PC-3 (cell line): ENCODE data around the gene VWA3B. TPM values are rescaled to one million over a fixed set of nuclear protein-coding genes. Genes with fewer than 3 reads are reported as not detected.

Experiments used
- ATAC-seq: fragments of 200-7000 bp; cut with Tn5 transposase; 2 replicates; pipeline ENCODE4 v1.9.1; 2020; ENCODE audit warnings: mild to moderate bottlenecking, moderate library complexity
- BruUV-seq: library from RNA; stranded (reverse); fragments of 400-500 nt; replicated peaks from 2 replicates; lab custom pipeline; 2021; lab: Mats Ljungman, UMichigan
- CTCF ChIA-PET: fragments of 300-600 bp; sonication (Branson Sonifier 250); formaldehyde crosslinking; loops from one replicate; lab custom pipeline; 2022; ENCODE audit warnings: antibody characterized with exemption; lab: Charles Lee
- POLR2A ChIA-PET: fragments of 300-600 bp; sonication (Branson Sonifier 250); formaldehyde crosslinking; loops from one replicate; lab custom pipeline; 2022; ENCODE audit warnings: antibody characterized with exemption; ENCODE audit not compliant: unreplicated experiment; lab: Charles Lee
- DNase-seq: peaks from one replicate; pipeline ENCODE4 v3.0.0-alpha.2; 2015
- H2AFZ ChIP-seq: fragments of 300-600 bp; sonication (generic); 2 replicates; pipeline ENCODE4 v1.6.0; 2016; ENCODE audit warnings: antibody characterized with exemption, low read length
- H3F3A ChIP-seq: fragments of 300-600 bp; sonication (generic); one replicate; pipeline ENCODE4 v1.6.0; 2017; ENCODE audit warnings: antibody characterized with exemption, low read length, control low read depth, mild to moderate bottlenecking; ENCODE audit not compliant: unreplicated experiment
- H3K27ac ChIP-seq: fragments of 300-600 bp; sonication (generic); 2 replicates; pipeline ENCODE4 v1.5.1; 2016; ENCODE audit warnings: mild to moderate bottlenecking, low read length
- H3K27me3 ChIP-seq: fragments of 300-600 bp; sonication (generic); 2 replicates; pipeline ENCODE4 v1.6.1; 2016; ENCODE audit warnings: low read length, mixed read lengths
- H3K36me3 ChIP-seq: fragments of 300-600 bp; sonication (generic); 2 replicates; pipeline ENCODE4 v1.6.1; 2016; ENCODE audit warnings: low read depth, mixed run types, low read length, mixed read lengths
- H3K4me1 ChIP-seq: fragments of 300-600 bp; sonication (generic); 2 replicates; pipeline ENCODE4 v1.5.1; 2016; ENCODE audit warnings: low read length; ENCODE audit not compliant: insufficient read depth
- H3K4me2 ChIP-seq: fragments of 300-600 bp; sonication (generic); 2 replicates; pipeline ENCODE4 v1.6.0; 2016; ENCODE audit warnings: low read length
- H3K4me3 ChIP-seq: fragments of 300-600 bp; sonication (generic); 2 replicates; pipeline ENCODE4 v1.5.1; 2016; ENCODE audit warnings: mild to moderate bottlenecking, low read length, mixed read lengths
- H3K79me2 ChIP-seq: fragments of 300-600 bp; sonication (generic); 2 replicates; pipeline ENCODE4 v1.6.1; 2017; ENCODE audit warnings: low read length, mixed read lengths
- H3K9ac ChIP-seq: fragments of 300-600 bp; sonication (generic); 2 replicates; pipeline ENCODE4 v1.6.0; 2016; ENCODE audit warnings: mild to moderate bottlenecking, low read length
- H3K9me2 ChIP-seq: fragments of 300-600 bp; sonication (generic); replicated peaks from 2 replicates; pipeline ENCODE4 v1.6.1; 2016; ENCODE audit warnings: mixed run types, low read length, mixed read lengths
- H3K9me3 ChIP-seq: fragments of 300-600 bp; sonication (generic); 2 replicates; pipeline ENCODE4 v1.6.1; 2016; ENCODE audit warnings: low read length, mixed read lengths
- H4K20me1 ChIP-seq: fragments of 300-600 bp; sonication (generic); 2 replicates; pipeline ENCODE4 v1.6.1; 2016; ENCODE audit warnings: low read length, mixed read lengths
- EZH2 ChIP-seq: fragments of 300-600 bp; sonication (generic); IDR thresholded peaks from one replicate; pipeline ENCODE4 v1.6.1; 2017; ENCODE audit warnings: antibody characterized with exemption, mild to moderate bottlenecking, low read length; ENCODE audit not compliant: unreplicated experiment
- EZH2phosphoT487 ChIP-seq: fragments of 300-600 bp; sonication (generic); IDR thresholded peaks from 2 replicates; pipeline ENCODE4 v1.6.1; 2018; ENCODE audit warnings: mild to moderate bottlenecking, antibody characterized with exemption, low read length, borderline replicate concordance
- intact Hi-C: fragments of 100-400 bp; cut with micrococcal nuclease; formaldehyde crosslinking; loops from 2 replicates; pipeline ENCODE4 v1.9.0; 2023
- total RNA-seq: library from RNA; depleted of rRNA; stranded (reverse); fragments of >200 nt; gene quantifications from 2 replicates; pipeline ENCODE4 v1.2.3, GENCODE V29; 2014
- TF ChIP-seq, protein P1 (sequence below): fragments of 300-600 bp; sonication (generic); conservative IDR thresholded peaks from 2 replicates; pipeline ENCODE4 v1.5.1; 2017; ENCODE audit warnings: antibody characterized with exemption, low read depth, mild to moderate bottlenecking, low read length

VWA3B gene
- total RNA-seq, 1 experiment from 2014 or later, result not detected

DNA sequence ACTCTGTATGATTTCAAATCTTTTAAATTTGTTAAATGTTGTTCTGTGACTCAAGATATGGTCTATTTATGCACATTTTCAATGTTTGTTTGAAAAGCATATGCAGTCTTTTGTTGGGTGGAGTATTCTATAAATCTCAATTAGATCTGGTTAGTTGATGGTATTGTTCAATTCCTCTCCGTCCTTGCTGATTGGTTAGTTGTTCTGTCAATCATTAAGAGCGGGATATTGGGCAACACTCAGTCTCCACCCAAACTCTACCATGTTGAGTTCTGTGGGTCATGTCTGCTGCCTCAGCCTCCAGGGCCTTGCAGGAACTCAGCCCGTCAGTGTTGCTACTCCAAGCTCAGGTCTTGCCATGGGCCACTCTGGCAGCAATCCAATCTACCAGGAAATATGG, 118.9 kb downstream of the VWA3B start:
- Histone ChIP-seq H3K4me2 (no peak overlapping the region), H3K27me3 (no peaks in the 10 kb centered on the region), H3K9me2 (no peaks in the 10 kb centered on the region), H3K4me1 (no peaks in the 10 kb centered on the region), H4K20me1 (no peaks in the 10 kb centered on the region), H3K36me3 (no peaks in the 10 kb centered on the region), H3K27ac (no peak overlapping the region), H3K9me3 (no peaks in the 10 kb centered on the region), H3K79me2 (no peaks in the 10 kb centered on the region), H3K4me3 (no peak overlapping the region), H3K9ac (no peak overlapping the region), H2AFZ (no peak overlapping the region), H3F3A (no peaks in the 10 kb centered on the region)
- ChIA-PET POLR2A (no interaction called here), CTCF (no interaction called here)
- no TSS peak for BruUV-seq
- ATAC-seq (no peak), DNase-seq (no peak)
- TF ChIP-seq EZH2phosphoT487 (no peak), EZH2 (no peak)
- TF ChIP-seq, protein P1, sequence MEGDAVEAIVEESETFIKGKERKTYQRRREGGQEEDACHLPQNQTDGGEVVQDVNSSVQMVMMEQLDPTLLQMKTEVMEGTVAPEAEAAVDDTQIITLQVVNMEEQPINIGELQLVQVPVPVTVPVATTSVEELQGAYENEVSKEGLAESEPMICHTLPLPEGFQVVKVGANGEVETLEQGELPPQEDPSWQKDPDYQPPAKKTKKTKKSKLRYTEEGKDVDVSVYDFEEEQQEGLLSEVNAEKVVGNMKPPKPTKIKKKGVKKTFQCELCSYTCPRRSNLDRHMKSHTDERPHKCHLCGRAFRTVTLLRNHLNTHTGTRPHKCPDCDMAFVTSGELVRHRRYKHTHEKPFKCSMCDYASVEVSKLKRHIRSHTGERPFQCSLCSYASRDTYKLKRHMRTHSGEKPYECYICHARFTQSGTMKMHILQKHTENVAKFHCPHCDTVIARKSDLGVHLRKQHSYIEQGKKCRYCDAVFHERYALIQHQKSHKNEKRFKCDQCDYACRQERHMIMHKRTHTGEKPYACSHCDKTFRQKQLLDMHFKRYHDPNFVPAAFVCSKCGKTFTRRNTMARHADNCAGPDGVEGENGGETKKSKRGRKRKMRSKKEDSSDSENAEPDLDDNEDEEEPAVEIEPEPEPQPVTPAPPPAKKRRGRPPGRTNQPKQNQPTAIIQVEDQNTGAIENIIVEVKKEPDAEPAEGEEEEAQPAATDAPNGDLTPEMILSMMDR, result no peak
- intact Hi-C loops, result no loop called here

DNA sequence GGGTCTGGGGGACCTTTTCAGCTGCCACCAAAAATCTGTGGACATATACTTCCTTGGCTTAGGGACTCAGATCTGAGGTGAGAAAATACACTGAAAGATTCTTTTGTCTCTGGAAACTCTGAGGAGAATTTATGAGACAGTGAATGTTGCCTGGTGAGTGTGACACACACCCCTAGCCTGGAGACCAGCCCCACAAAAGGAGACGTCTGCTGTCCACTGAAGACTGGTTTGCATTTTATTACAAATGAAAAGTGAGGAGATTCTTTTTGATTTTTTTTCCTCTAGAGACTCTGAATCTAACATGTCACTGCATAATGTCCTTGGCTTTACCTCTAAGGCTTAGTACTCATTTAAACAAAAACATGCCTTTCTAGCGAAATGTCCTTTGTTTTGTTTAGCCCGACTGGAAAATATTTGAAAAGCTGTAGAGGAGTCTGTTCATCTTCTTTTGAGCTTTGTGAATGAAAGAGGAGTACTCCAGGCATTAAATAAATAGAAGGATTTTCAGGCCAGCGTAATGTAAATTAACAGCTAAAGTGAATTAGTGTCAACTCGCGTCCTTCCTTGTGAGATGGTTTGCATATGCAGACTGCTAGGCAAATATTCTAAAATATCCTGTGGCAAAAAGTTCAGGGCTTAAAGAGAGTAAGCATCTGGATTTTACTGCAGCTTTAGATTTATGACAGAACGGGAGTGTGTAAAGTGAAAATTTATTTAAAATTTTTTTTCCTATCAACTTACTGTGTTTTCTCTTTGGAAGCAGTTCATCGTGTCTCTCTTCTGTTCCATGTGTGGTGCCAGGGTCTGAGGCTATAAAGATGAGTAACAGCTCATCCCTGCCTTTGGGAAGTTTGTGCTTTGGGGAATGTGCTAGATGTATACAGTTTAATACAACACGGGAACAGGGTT, 125.4 kb downstream of the VWA3B start:
- H3K27ac ChIP-seq, result no peak overlapping the region
- no peak overlapping the region for H3K4me3 ChIP-seq
- TF ChIP-seq EZH2phosphoT487 (no peak), EZH2 (no peak)
- TF ChIP-seq, protein P1, result no peak
- H4K20me1 ChIP-seq, result no peaks in the 10 kb centered on the region
- no peaks in the 10 kb centered on the region for H3K79me2 ChIP-seq
- H3K9me3 ChIP-seq, result no peaks in the 10 kb centered on the region
- no peaks in the 10 kb centered on the region for H3K36me3 ChIP-seq
- POLR2A ChIA-PET, result no interaction called here
- H3K9ac ChIP-seq, result no peak overlapping the region
- H3K27me3 ChIP-seq, result peaks cover 32% of the 10 kb centered on the region
- H3K9me2 ChIP-seq, result no peaks in the 10 kb centered on the region
- H3K4me1 ChIP-seq, result no peaks in the 10 kb centered on the region
- CTCF ChIA-PET, result no interaction called here
- BruUV-seq, result no TSS peak
- ATAC-seq, result no peak
- no peaks in the 10 kb centered on the region for H3F3A ChIP-seq
- no peak overlapping the region for H2AFZ ChIP-seq
- intact Hi-C loops, result no loop called here
- no peak overlapping the region for H3K4me2 ChIP-seq
- DNase-seq, result no peak

DNA sequence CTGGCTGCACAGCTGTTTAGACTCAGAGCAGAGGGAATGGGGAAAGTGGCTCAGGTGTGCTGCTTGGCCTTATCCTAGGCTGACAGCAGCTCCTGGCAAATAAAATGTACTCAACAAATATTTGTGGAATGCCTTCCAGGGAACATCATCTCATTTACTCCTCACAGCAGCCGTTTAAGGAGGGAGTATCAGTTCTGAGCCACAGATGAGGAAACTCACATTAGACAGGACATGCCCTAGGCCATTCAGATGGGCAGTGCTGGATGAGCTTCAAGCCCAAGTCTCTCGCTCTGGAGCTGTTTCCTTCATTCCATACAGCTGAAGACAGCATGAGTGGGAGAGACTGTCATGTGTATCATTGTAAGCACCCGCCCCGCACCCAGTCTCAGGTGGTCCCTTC, 129.6 kb downstream of the VWA3B start:
- Histone ChIP-seq H3K9me3 (peaks cover 8% of the 10 kb centered on the region), H3K4me1 (no peaks in the 10 kb centered on the region), H3K4me3 (no peak overlapping the region), H3K79me2 (no peaks in the 10 kb centered on the region), H2AFZ (no peak overlapping the region), H3K36me3 (no peaks in the 10 kb centered on the region), H3K9ac (no peak overlapping the region), H3K9me2 (no peaks in the 10 kb centered on the region), H3K27me3 (peaks cover 32% of the 10 kb centered on the region), H3K27ac (no peak overlapping the region), H3K4me2 (no peak overlapping the region), H4K20me1 (no peaks in the 10 kb centered on the region), H3F3A (no peaks in the 10 kb centered on the region)
- ChIA-PET CTCF (no interaction called here), POLR2A (interaction anchor here (0.5 kb wide), 1 partner anchor 478 kb away, joined by 9 read pairs; no protein-coding TSS in a partner anchor)
- ATAC-seq, result no peak; the same call in 1 of the 2 replicates
- intact Hi-C loops, result no loop called here
- TF ChIP-seq, protein P1, result no peak
- TF ChIP-seq EZH2phosphoT487 (no peak), EZH2 (no peak)
- BruUV-seq, result no TSS peak
- DNase-seq, result peak; percentile 41
